T follicular helper cell (primary cell): ENCODE measurements around the gene ZNF335.
"Not testable (repeated sequence)": the region's sequence is repeated elsewhere in the genome, so short reads cannot be mapped to it uniquely, and the experiment has no call there.

Experiments
- DNase-seq: peaks from one replicate; pipeline ENCODE4 v3.0.0-alpha.2; 2020; ENCODE audit warnings: low read depth

ZNF335 gene

GRCh38 chr20:45969712-45970634, 2.0 kb downstream of the ZNF335 start:
- DNase-seq: no peak

DNA sequence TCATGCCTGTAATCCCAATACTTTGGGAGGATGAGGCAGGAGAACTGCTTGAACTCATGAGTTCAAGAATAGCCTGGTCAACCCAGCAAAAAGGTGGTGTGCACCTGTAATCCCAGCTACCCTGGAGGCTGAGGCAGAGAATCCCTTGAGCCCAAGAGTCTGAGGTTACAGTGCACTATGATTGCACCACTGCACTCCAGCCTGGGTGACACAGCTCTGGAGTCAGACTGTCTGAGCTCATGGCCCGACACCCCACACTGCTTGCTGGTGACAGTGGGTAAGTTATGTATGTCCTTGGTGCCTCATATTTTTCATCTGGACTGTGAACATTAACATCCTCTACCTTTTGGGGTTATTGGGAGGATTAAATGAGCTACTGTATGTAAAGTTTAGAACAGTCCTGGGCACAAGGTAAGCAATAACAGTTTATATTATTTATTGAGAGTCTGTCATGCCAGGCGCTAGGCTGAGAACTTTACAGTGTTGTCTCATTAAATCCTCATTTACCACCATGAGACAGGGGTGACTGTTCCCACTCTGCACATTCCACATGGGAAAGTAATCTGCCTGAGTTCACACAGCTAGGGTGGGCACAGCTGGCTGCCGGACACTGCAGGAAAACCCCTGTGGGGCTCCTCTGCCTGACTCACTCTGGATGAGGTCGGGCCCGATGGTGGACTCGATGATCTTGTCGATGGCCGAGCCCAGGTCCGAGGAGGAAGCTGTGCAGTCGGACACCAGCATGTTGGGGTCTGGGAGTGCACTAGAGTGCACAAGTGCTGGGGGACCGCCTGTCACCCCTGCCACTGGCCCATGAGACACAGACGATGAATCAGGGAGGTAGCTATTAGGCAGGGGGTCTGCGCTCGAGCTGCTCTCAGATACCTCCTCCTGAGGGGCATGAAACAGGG, 2.9 kb downstream of the ZNF335 start:
- DNase-seq: no peak

DNA sequence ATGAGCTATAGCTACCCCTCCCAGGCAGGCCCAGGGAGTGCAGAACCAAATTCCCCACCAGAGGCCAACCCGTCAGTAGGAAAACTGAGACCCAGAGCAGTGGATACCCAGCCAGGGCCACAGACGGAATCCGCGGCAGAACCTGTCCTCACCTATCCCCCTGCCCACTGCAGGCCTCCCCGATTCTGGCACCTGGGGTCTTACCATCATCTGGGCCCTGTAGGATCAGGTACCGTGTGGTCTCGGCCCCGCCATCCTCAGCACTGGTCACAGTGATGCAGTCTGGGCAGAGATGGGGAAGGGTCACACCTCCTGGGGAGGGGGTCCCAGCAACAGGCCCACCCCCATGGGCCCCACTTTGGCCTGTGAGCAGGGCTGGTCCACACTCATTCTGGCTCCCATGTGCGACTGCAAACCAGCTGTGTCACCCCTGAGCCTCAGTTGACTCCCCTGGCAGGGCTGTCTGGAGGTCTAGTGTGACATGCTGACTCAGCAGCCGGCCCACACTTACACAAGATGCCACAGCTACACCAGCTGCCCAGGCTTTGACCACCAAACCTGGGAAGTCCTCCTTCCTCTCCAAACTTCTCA, 3.8 kb downstream of the ZNF335 start:
- no peak for DNase-seq

DNA sequence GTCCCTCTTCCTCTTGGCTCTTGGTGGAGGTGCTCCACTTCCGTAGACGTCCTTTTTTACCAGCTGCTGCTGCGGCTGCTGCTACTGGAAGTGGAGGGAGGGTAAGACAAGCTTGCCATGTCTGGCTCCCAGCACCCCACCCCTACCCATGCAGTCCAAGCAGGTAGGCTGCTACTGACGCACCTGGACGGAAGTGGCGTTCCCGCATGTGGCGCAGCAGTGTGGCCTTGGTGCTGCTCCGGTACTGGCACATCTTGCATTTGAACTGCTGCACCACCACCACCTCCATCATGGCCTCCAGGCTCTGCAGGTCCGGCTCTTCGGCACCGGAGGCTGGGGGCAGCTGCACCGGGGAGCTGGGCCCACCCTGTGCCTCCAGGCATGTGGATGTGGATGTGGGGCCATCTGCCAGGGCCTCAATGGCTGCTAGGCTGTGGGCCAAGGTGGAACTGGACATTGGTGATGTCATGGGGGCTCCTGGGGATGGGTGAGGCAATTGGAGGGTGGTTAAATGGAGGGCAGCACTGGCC, 4.4 kb downstream of the ZNF335 start:
- no peak for DNase-seq

GRCh38 chr20:45965169-45966002, 6.6 kb downstream of the ZNF335 start:
- DNase-seq: no peak

DNA sequence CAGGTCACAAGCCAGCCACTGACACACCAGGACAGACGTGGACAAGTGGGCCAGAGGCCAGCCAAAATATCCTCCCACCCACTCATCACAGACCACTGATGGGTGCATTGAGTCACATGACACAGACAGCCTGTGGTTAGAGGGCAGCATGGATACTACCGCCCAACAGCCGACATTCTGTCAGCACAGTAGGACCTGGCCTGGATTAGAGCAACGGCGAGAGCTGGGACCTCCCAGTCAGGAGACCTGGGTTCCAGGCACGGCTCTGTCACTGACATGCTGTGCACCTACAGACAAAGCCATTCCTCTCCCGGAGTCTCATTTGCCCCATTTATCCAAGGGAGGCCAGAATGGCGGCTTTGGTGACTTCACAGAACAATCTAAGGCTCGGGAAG, 8.0 kb downstream of the ZNF335 start:
- no peak for DNase-seq

- DNase-seq: no peak
Measured at GRCh38 chr20:45963059-45964005, 8.7 kb downstream of the ZNF335 start.

GRCh38 chr20:45962031-45962755, 9.8 kb downstream of the ZNF335 start:
- no peak for DNase-seq

GRCh38 chr20:45959956-45960630, 11.9 kb downstream of the ZNF335 start:
- DNase-seq: no peak

GRCh38 chr20:45959126-45959525, 12.9 kb downstream of the ZNF335 start:
- DNase-seq: no peak

DNA sequence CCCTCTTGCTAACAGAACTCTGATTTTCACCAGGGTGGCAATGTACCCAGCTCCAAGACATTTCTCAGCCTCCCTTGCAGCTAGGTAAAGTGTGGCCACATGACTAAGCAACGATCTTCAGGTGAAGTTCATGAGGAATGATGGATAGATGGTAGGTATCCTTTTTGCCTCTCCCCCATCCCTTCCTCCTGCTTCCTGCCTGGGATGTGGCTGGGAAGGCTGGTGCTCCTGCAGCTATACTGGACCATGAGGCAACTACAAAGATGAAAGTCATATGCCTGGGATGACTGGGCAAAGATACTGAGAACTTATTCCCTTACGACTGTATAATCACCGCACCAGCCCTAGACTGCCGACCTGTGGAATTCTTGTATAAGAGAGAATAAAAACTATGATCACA, 13.4 kb downstream of the ZNF335 start:
- DNase-seq: no peak

DNA sequence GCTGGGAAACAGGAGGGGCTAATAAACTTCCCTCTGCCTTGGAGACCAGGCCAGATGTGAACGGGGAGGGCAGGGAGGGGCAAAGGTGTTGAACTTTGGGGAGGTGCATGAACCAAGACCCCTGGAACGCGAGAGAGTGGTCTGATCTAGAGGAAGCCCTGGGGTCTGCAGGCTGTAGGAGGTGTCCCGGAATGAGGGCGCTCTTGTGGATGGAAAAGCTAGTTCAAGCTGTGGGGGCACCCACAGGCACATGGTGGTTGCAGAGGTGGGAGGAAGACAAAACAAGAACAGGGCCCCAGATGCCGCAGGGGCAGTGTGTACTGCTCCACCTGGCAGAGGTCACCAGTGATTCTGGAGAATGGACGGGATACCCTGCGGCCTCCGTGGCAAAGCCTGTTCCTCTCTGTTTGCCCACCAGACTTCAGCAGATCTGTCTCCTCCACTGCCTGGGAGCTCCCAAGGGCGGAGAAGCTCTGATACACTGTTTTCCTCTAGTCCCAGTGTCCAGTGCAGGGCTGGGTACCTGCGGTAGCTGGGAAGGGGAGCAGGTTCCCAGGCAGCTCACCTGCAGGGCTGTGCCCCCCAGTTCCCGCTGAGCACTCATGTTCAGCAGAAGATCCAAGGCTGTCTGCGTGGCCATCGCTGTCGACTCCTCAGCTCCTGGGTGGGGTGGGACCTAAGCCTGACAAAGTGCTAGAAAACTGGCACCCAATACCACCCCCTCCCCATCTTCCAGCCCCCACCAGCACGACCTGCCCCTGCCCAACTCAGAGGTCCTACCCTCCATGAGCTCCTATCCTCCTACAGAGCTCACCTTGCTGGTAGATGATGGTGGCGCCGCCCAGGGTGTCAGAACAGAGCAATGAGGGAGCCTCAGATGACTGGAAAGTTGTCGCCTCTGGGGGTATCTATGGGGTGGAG, 14.7 kb downstream of the ZNF335 start:
- no peak for DNase-seq

GRCh38 chr20:45956326-45956725, 15.7 kb downstream of the ZNF335 start:
- not testable (repeated sequence) for DNase-seq

GRCh38 chr20:45953672-45954071, 18.3 kb downstream of the ZNF335 start:
- no peak for DNase-seq

- no peak for DNase-seq
Measured at GRCh38 chr20:45952861-45953260, 19.1 kb downstream of the ZNF335 start.

DNA sequence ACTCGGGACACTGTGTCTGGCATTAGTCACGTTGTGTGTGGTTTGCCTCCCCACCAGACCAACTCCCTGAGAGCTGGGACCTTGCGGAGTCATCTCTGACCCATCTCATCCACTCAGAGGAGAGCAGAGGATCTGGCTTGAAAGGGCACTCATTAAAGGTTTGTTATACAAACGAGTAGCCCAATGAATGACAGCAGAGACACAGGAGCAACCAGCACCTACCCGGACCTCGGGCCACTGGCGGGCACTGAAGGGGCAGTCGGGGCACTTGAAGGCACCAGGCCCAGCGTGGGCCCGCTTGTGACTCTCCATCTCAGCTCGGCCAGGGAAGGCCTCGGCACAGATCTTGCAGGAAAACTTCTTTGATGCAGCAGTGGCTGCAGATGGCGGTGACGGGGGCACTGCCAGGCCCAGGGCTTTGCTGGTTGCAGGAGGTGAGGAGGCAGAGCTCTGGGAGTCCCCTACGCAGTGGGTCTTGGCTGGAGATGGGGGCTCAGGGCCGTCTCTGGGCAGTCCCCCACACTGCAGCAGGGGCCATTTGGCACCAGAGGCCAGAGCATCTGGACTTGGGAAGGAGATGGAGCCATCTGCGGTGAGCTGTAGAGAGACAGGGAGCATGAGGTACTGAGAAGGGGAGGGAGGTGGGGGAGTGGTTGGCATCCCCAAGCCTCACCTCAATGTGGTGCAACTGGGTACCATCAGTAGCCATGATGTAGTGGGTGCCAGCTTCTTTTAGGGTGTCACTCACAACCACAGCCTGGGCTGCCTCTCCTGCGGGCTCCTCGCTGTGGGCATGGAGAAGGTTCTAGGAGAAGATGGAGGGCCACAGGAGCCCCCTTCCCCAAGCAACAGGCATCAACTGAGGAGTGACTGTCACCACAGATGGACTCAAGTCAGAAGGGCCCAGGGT, 19.8 kb downstream of the ZNF335 start:
- DNase-seq: no peak

- no peak for DNase-seq
Measured at GRCh38 chr20:45950330-45950646, 21.7 kb downstream of the ZNF335 start.
